Ishikawa (cell line): ENCODE measurements around the gene STK26.
A peak's percentile ranks its signal among the peaks of the same experiment; 100 is the strongest.

Experiments
- RAD21 ChIP-seq: IDR thresholded peaks from 2 replicates; pipeline ENCODE4 v1.6.1; 2012; ENCODE audit warnings: low read depth
- TF ChIP-seq, protein P1 (sequence below): IDR thresholded peaks from 2 replicates; pipeline ENCODE4 v1.6.1; 2012

DNA sequence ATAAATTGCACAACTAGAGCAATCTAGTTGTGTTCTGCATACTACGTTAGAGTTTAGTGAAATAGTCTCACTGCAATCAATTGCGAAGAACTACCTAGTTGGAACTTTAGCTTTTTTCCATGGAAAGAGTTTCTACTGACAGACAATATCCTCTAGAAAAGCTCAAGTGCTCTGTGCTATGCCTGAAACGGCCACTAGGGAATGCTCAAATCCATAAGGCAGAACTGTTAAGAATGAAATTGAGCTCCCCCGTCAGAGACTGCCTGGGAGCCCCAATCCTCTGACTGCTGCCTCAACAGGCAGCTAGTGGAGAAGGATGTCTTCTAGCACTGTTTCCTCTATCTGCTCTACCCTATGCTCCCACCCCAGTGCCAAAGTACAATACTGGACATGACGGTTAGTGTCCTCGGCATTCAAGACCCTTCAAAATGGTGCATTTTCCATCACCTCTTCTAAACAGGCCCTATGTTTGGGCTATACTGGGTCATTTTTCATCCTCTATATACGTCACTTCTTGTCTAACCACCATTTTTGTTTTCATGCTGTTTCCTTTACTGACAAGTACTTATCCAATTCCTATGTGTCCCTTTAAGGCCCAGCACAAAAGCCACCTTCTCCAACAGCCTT is 69.5 kb downstream of the STK26 start:
- TF ChIP-seq RAD21, result peak; percentile 75
- TF ChIP-seq, protein P1, sequence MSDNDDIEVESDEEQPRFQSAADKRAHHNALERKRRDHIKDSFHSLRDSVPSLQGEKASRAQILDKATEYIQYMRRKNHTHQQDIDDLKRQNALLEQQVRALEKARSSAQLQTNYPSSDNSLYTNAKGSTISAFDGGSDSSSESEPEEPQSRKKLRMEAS, result no peak
